ENCODE results near the gene KCNJ6.

DNA sequence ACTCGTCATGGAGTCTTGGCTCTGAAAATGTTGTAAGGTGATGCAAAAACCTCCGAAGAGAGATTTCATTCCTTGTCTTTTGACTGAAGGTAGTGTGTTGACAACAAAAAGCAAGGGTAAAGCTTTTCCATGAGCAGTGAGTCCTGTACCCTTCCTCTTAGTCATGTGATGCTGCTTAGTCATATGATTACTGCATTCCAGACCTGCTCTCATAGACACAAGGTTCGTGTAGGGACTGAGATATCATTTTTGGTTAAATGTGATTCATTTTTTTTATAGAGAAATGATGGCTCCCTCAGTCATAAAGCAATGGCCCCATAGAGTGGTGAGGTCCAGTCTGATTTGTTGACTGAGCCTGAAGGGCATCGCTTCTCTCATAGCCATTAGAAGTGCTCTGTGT is 9.2 kb downstream of the KCNJ6 start:
- no peak for TF ChIP-seq POLR2A (IDR thresholded peaks at IDR 0.05; ENCODE audit: low read length)
- no peak for TF ChIP-seq GATA1 (IDR thresholded peaks at IDR 0.05; ENCODE audit: low read depth, low read length)

All from erythroblast (primary cell).